Panc1 (cell line): ENCODE results near the gene CLTB. TPM values are rescaled to one million over a fixed set of nuclear protein-coding genes. Genes with fewer than 3 reads are reported as not detected.

Experiments used
- ATAC-seq: fragments of 200-7000 bp; cut with Tn5 transposase; 2 replicates; pipeline ENCODE4 v1.9.1; 2020; ENCODE audit warnings: mild to moderate bottlenecking, moderate library complexity
- BruUV-seq: library from RNA; stranded (reverse); fragments of 400-500 nt; replicated peaks from 2 replicates; lab custom pipeline; 2021; lab: Mats Ljungman, UMichigan
- CTCF ChIA-PET: fragments of 300-600 bp; sonication (Branson Sonifier 250); formaldehyde crosslinking; loops from one replicate; lab custom pipeline; 2022; ENCODE audit warnings: antibody characterized with exemption; lab: Charles Lee
- POLR2A ChIA-PET: fragments of 300-600 bp; sonication (Branson Sonifier 250); formaldehyde crosslinking; loops from one replicate; lab custom pipeline; 2022; ENCODE audit warnings: antibody characterized with exemption; lab: Charles Lee
- DNase-seq: peaks from one replicate; pipeline ENCODE4 v3.0.0-alpha.2; 2010; ENCODE audit warnings: low read depth, low spot score
- H3K27ac ChIP-seq: 2 replicates; pipeline ENCODE4 v1.5.1; 2011; ENCODE audit warnings: mild to moderate bottlenecking, low read length, inconsistent platforms
- H3K27me3 ChIP-seq: fragments of 200-500 bp; sonication (Bioruptor generic); 2 replicates; pipeline ENCODE4 v1.6.0; 2014; ENCODE audit warnings: low read length, inconsistent platforms; ENCODE audit not compliant: control insufficient read depth, insufficient read depth
- H3K36me3 ChIP-seq: fragments of 200-500 bp; sonication (Bioruptor generic); 2 replicates; pipeline ENCODE4 v1.5.1; 2014; ENCODE audit warnings: inconsistent platforms, mild to moderate bottlenecking, low read length, moderate library complexity; ENCODE audit not compliant: control insufficient read depth, insufficient read depth
- H3K4me1 ChIP-seq: 2 replicates; pipeline ENCODE4 v1.5.1; 2011; ENCODE audit warnings: inconsistent platforms, mild to moderate bottlenecking, low read length, moderate library complexity; ENCODE audit not compliant: control insufficient read depth, insufficient read depth
- H3K4me3 ChIP-seq, 2 experiments: 2 replicates each; pipeline ENCODE4 v1.5.1; 2011 to 2012; ENCODE audit warnings: low read depth in 2 of 2, low read length in 2 of 2, mild to moderate bottlenecking in 2 of 2, inconsistent platforms in 1 of 2, moderate library complexity in 1 of 2
- H3K9me3 ChIP-seq: fragments of 200-500 bp; sonication (Bioruptor generic); 2 replicates; pipeline ENCODE4 v1.5.1; 2014; ENCODE audit warnings: low read depth, mild to moderate bottlenecking, inconsistent platforms, low read length, moderate library complexity; ENCODE audit not compliant: control insufficient read depth, insufficient read depth
- CTCF ChIP-seq: fragments of 450-650 bp; IDR thresholded peaks from 2 replicates; pipeline ENCODE4 v1.5.1; 2017; ENCODE audit warnings: mild to moderate bottlenecking
- POLR2AphosphoS5 ChIP-seq: IDR thresholded peaks from 2 replicates; pipeline ENCODE4 v1.6.1; 2012; ENCODE audit warnings: mild to moderate bottlenecking, low read depth, low read length, moderate library complexity
- REST ChIP-seq, 2 experiments: IDR thresholded peaks; 2 replicates each; pipeline ENCODE4 v1.6.1; 2011 to 2012; ENCODE audit warnings: low read depth in 2 of 2, control low read depth in 1 of 2, low read length in 1 of 2, mild to moderate bottlenecking in 1 of 2, moderate library complexity in 1 of 2; ENCODE audit not compliant: insufficient read depth in 1 of 2
- SIN3A ChIP-seq: IDR thresholded peaks from 2 replicates; pipeline ENCODE4 v1.6.1; 2012; ENCODE audit warnings: low read depth, mild to moderate bottlenecking, low read length, moderate library complexity, borderline replicate concordance; ENCODE audit not compliant: insufficient read depth
- TCF7L2 ChIP-seq: IDR thresholded peaks from 2 replicates; pipeline ENCODE4 v1.6.1; 2011; ENCODE audit warnings: mild to moderate bottlenecking, low read depth, low read length, inconsistent platforms
- in situ Hi-C: cut with HindIII; loops from 2 replicates; pipeline ENCODE4 v1.10.0; 2016; ENCODE audit warnings: low sequenced_read_pairs, low pct_unique_long_range_greater_than_20kb
- intact Hi-C: fragments of 100-400 bp; cut with micrococcal nuclease; formaldehyde crosslinking; loops from one replicate; pipeline ENCODE4 v1.10.0; 2022; ENCODE audit not compliant: unreplicated experiment
- total RNA-seq: library from RNA; stranded (reverse); gene quantifications from one replicate; pipeline ENCODE4 v1.2.1, GENCODE V29; 2021; ENCODE audit not compliant: unreplicated experiment

The CLTB gene
- total RNA-seq, 1 experiment from 2014 or later = 124 TPM

GRCh38 chr5:176386491-176386890 lies 29.8 kb downstream of the CLTB start:
- no peak for DNase-seq
- Histone ChIP-seq H3K27ac (no peak overlapping the region), H3K36me3 (peaks cover 32% of the 10 kb centered on the region), H3K9me3 (no peaks in the 10 kb centered on the region), H3K27me3 (no peaks in the 10 kb centered on the region), H3K4me3 (peak overlapping the region; percentile 76 to 94; a peak in 3 of 4 replicates), H3K4me1 (peaks cover 17% of the 10 kb centered on the region)
- CTCF ChIA-PET = no interaction called here
- in situ Hi-C loops = no loop called here
- BruUV-seq = no TSS peak
- TF ChIP-seq TCF7L2 (no peak), POLR2AphosphoS5 (no peak), SIN3A (no peak), CTCF (no peak), REST (IDR thresholded peaks at IDR 0.05; ENCODE audit: insufficient read depth in 1 of 2, low read depth in 2 of 2, low read length in 1 of 2) (no peak)
- POLR2A ChIA-PET = no interaction called here
- no peak for ATAC-seq
- intact Hi-C loops = no loop called here

- H3K27ac ChIP-seq = no peak overlapping the region
- in situ Hi-C loops (no loop called here), intact Hi-C loops (no loop called here)
- no peak for TF ChIP-seq REST (IDR thresholded peaks at IDR 0.05; ENCODE audit: insufficient read depth in 1 of 2, low read depth in 2 of 2, low read length in 1 of 2)
- no peak for TF ChIP-seq CTCF
- TF ChIP-seq TCF7L2 = no peak
- no peak for TF ChIP-seq SIN3A
- no peak for TF ChIP-seq POLR2AphosphoS5
- H3K4me1 ChIP-seq = peaks cover 17% of the 10 kb centered on the region
- no TSS peak for BruUV-seq
- ChIA-PET POLR2A (interaction anchor here (1.0 kb wide), 1 partner anchor 23 kb away, joined by 3 read pairs; the partner anchor contains the start of gene KIAA1191), CTCF (no interaction called here)
- DNase-seq (no peak), ATAC-seq (no peak)
- peaks cover 32% of the 10 kb centered on the region for H3K36me3 ChIP-seq
- no peaks in the 10 kb centered on the region for H3K9me3 ChIP-seq
- no peak overlapping the region for H3K4me3 ChIP-seq
- H3K27me3 ChIP-seq = no peaks in the 10 kb centered on the region
Observed at GRCh38 chr5:176384991-176385390, 31.3 kb downstream of the CLTB start.
